T-cell (primary cell): ENCODE measurements around the gene PRRG1. TPM values are rescaled to one million over a fixed set of nuclear protein-coding genes. Genes with fewer than 3 reads are reported as not detected.
"Not testable (repeated sequence)": the region's sequence is repeated elsewhere in the genome, so short reads cannot be mapped to it uniquely, and the experiment has no call there.

Source experiments
- ATAC-seq, 4 experiments: fragments of 200-7000 bp in 3 of 4; fragments of 150-1000 bp in 1 of 4; cut with Tn5 transposase; replicated peaks in 1 of 4; 1 replicate in 3 of 4; 2 replicates in 1 of 4; pipeline ENCODE4 v1.10.0; 2021; ENCODE audit warnings: moderate library complexity in 3 of 4, mild to moderate bottlenecking in 2 of 4, moderate number of reproducible peaks in 1 of 4
- CTCF ChIA-PET, 2 donors: fragments of 300-600 bp; sonication (Branson Sonifier 250); formaldehyde crosslinking; loops; one replicate each; lab custom pipeline; 2022; ENCODE audit warnings: antibody characterized with exemption in 2 of 2; lab: Charles Lee
- POLR2A ChIA-PET, 2 donors: fragments of 300-600 bp; sonication (Branson Sonifier 250); formaldehyde crosslinking; loops; one replicate each; lab custom pipeline; 2022; ENCODE audit warnings: antibody characterized with exemption in 2 of 2; lab: Charles Lee
- DNase-seq, 35 experiments: peaks; one replicate each; pipeline versions ENCODE4 v3.0.0 to v3.0.0-alpha.2; 2013 to 2023
- H3K27ac ChIP-seq: one replicate; pipeline ENCODE4 v1.5.1; 2013; ENCODE audit warnings: low read length
- H3K27me3 ChIP-seq, 2 experiments: replicated peaks in 1 of 2; 1 replicate in 1 of 2; 2 replicates in 1 of 2; pipeline versions ENCODE4 v1.6.1 to v1.7.0; 2013; ENCODE audit warnings: low read length in 1 of 2, mixed read lengths in 1 of 2; ENCODE audit not compliant: control insufficient read depth in 2 of 2, insufficient read depth in 2 of 2; ENCODE audit errors: extremely low read depth in 1 of 2
- H3K36me3 ChIP-seq, 2 donors: 1 replicate in 1 of 2; 2 replicates in 1 of 2; pipeline versions ENCODE4 v1.6.1 to v1.7.0; 2013; ENCODE audit warnings: low read length in 1 of 2; ENCODE audit not compliant: control insufficient read depth in 2 of 2, insufficient read depth in 1 of 2; ENCODE audit errors: extremely low read depth in 1 of 2
- H3K4me1 ChIP-seq, 2 experiments: 1 replicate in 1 of 2; 2 replicates in 1 of 2; pipeline versions ENCODE4 v1.6.1 to v1.7.0; 2013; ENCODE audit warnings: low read length in 2 of 2, mixed read lengths in 1 of 2; ENCODE audit not compliant: insufficient read depth in 2 of 2, control insufficient read depth in 1 of 2; ENCODE audit errors: extremely low read depth in 1 of 2
- H3K4me3 ChIP-seq, 2 donors: 1 replicate in 1 of 2; 2 replicates in 1 of 2; pipeline versions ENCODE4 v1.5.1 to v1.7.0; 2013; ENCODE audit warnings: mild to moderate bottlenecking in 2 of 2, low read length in 1 of 2, moderate library complexity in 1 of 2; ENCODE audit not compliant: control insufficient read depth in 1 of 2; ENCODE audit errors: extremely low read depth in 1 of 2
- H3K9me3 ChIP-seq: 2 replicates; pipeline ENCODE4 v1.7.0; 2013
- H3K27ac Mint-ChIP-seq, 2 donors: one replicate each; pipeline ENCODE4 v1.8.0; 2020 to 2021; ENCODE audit warnings: mild to moderate bottlenecking in 2 of 2, mixed read lengths in 2 of 2
- H3K27me3 Mint-ChIP-seq, 2 donors: one replicate each; pipeline ENCODE4 v1.8.0; 2021 to 2022; ENCODE audit warnings: mixed read lengths in 2 of 2
- H3K36me3 Mint-ChIP-seq: one replicate; pipeline ENCODE4 v1.8.0; 2021; ENCODE audit warnings: mixed read lengths
- H3K4me1 Mint-ChIP-seq, 3 donors: one replicate each; pipeline ENCODE4 v1.8.0; 2020 to 2022; ENCODE audit warnings: mixed read lengths in 3 of 3, mild to moderate bottlenecking in 1 of 3
- H3K4me3 Mint-ChIP-seq, 3 donors: one replicate each; pipeline ENCODE4 v1.8.0; 2020 to 2022; ENCODE audit warnings: mild to moderate bottlenecking in 3 of 3, mixed read lengths in 3 of 3, moderate library complexity in 3 of 3
- H3K9me3 Mint-ChIP-seq, 3 donors: one replicate each; pipeline ENCODE4 v1.8.0; 2020 to 2022; ENCODE audit warnings: mixed read lengths in 3 of 3
- WGBS: methylation state at CpG from one replicate; pipeline ENCODE4 v1.1.5; 2013; ENCODE audit warnings: missing lambda C conversion rate; ENCODE audit not compliant: insufficient coverage; 5-methylcytosine and 5-hydroxymethylcytosine counted together
- total RNA-seq, 35 experiments: library from RNA in 6 of 35; stranded (reverse) in 6 of 35; fragments of 120-200 nt in 1 of 35; gene quantifications; one replicate each; pipeline versions ENCODE4 v1.2.1 to v1.2.4 and lab custom pipeline; 2013 to 2026

The PRRG1 gene
- total RNA-seq, 5 donors from 2014 or later (not counting 1 experiment from before 2014, with no cell fraction given) = 0.12 to 0.16 TPM; not detected in 3

GRCh38 chrX:37454537-37455285, 105.5 kb downstream of the PRRG1 start:
- H3K4me1 ChIP-seq = no peaks in the 10 kb centered on the region
- H3K4me3 ChIP-seq = no peak overlapping the region
- DNase-seq (no peak), ATAC-seq (no peak)
- POLR2A ChIA-PET = no interaction called here
- Mint-ChIP-seq H3K36me3 (no peaks in the 10 kb centered on the region), H3K4me3 (no peak overlapping the region), H3K9me3 (no peaks in the 10 kb centered on the region), H3K4me1 (no peaks in the 10 kb centered on the region), H3K27me3 (peaks cover 3 to 10% of the 10 kb centered on the region in 2 donors), H3K27ac (no peak overlapping the region)
- H3K9me3 ChIP-seq = no peaks in the 10 kb centered on the region
- WGBS = no CpG with 5 or more reads among the region's 2 CpGs
- CTCF ChIA-PET = no interaction called here
- H3K36me3 ChIP-seq = no peaks in the 10 kb centered on the region
- no peak overlapping the region for H3K27ac ChIP-seq
- no peaks in the 10 kb centered on the region for H3K27me3 ChIP-seq

- Histone ChIP-seq H3K4me3 (no peak overlapping the region), H3K9me3 (no peaks in the 10 kb centered on the region), H3K27ac (no peak overlapping the region), H3K36me3 (no peaks in the 10 kb centered on the region), H3K27me3 (no peaks in the 10 kb centered on the region), H3K4me1 (no peaks in the 10 kb centered on the region)
- no peaks in the 10 kb centered on the region for H3K4me1 Mint-ChIP-seq
- POLR2A ChIA-PET = no interaction called here
- H3K9me3 Mint-ChIP-seq = peaks cover 0 to 3% (median 2%) of the 10 kb centered on the region in 3 donors
- H3K27me3 Mint-ChIP-seq = peaks cover 4 to 17% of the 10 kb centered on the region in 2 donors
- no CpG with 5 or more reads among the region's 1 CpG for WGBS
- CTCF ChIA-PET = no interaction called here
- H3K36me3 Mint-ChIP-seq = no peaks in the 10 kb centered on the region
- H3K4me3 Mint-ChIP-seq = no peak overlapping the region
- no peak overlapping the region for H3K27ac Mint-ChIP-seq
- ATAC-seq (no peak), DNase-seq (no peak)
Observed at GRCh38 chrX:37455381-37455780, 106.2 kb downstream of the PRRG1 start.

- POLR2A ChIA-PET, CTCF ChIA-PET, H3K9me3 ChIP-seq, H3K36me3 ChIP-seq, H3K27me3 ChIP-seq, H3K27ac Mint-ChIP-seq, ATAC-seq, DNase-seq, H3K4me3 Mint-ChIP-seq, H3K27ac ChIP-seq, H3K9me3 Mint-ChIP-seq, H3K4me1 Mint-ChIP-seq, H3K36me3 Mint-ChIP-seq, H3K4me1 ChIP-seq, H3K4me3 ChIP-seq: not testable (repeated sequence)
- H3K27me3 Mint-ChIP-seq = peaks cover 7 to 19% of the 10 kb centered on the region in 2 donors
- 100% methylated on average over 1 of the region's 5 CpGs for WGBS
Observed at GRCh38 chrX:37460285-37460684, 111.1 kb downstream of the PRRG1 start.

GRCh38 chrX:37462346-37462745, 113.2 kb downstream of the PRRG1 start:
- Histone ChIP-seq H3K4me1 (no peaks in the 10 kb centered on the region), H3K4me3 (no peak overlapping the region), H3K27me3 (no peaks in the 10 kb centered on the region), H3K9me3 (no peaks in the 10 kb centered on the region), H3K27ac (no peak overlapping the region), H3K36me3 (no peaks in the 10 kb centered on the region)
- no CpG with 5 or more reads among the region's 2 CpGs for WGBS
- Mint-ChIP-seq H3K4me3 (no peak overlapping the region), H3K36me3 (no peaks in the 10 kb centered on the region), H3K4me1 (no peaks in the 10 kb centered on the region), H3K9me3 (peaks cover 0 to 3% (median 3%) of the 10 kb centered on the region in 3 donors), H3K27me3 (peaks cover 7 to 25% of the 10 kb centered on the region in 2 donors), H3K27ac (no peak overlapping the region)
- POLR2A ChIA-PET = no interaction called here
- ATAC-seq (no peak), DNase-seq (no peak)
- CTCF ChIA-PET = no interaction called here

DNA sequence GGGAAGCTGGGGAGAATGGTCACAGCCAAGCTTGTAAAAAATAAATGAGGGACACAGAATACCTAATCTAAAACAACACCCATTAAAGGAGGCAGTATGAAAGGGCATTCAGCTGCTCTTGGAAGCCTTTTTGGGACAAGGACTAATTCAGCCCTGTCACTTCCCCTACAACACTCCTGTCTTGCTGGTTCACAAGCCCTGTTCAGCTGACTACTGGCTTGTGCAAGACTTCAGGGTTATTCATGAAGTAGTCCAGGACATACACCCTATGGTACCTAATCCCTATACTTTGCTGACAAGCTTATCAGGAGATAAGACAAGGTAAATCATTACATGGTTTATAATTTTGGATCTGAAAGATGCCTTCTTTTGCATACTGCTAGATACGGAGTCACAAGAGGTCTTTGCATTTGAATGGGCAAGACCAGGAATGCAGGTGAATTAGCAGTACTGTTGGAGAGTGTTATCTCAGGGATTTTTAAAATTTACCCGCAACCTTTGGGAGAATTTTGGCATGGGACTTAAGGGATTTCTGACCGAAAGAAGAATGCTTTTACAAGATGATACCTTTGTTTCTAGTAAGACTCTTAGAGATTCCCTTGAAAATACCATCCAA, 119.1 kb downstream of the PRRG1 start:
- H3K9me3 Mint-ChIP-seq = no peaks in the 10 kb centered on the region
- CTCF ChIA-PET = no interaction called here

DNA sequence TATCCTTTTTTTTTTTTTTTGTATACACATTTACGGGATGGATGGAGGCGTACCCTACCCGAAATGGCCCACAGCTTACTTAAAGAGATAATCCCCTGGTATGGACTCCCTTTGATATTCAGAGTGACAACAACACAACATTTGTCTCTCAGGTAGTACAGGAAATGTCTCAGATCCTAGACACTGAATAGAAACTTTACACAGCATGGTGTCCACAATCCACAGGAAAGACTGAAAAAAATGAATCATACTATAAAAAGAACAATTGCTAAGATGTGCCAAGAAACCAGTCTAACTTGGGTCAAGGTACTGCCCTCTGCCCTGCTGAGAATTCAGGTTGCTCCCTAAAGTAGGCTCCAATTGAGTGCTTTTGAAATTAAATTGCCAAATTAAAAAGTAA, 121.5 kb downstream of the PRRG1 start:
- no peaks in the 10 kb centered on the region for H3K4me1 Mint-ChIP-seq
- H3K36me3 Mint-ChIP-seq = no peaks in the 10 kb centered on the region
- ChIA-PET CTCF (no interaction called here), POLR2A (no interaction called here)
- WGBS = no CpG with 5 or more reads among the region's 3 CpGs
- H3K27me3 ChIP-seq = no peaks in the 10 kb centered on the region
- no peaks in the 10 kb centered on the region for H3K9me3 Mint-ChIP-seq
- H3K9me3 ChIP-seq = no peaks in the 10 kb centered on the region
- H3K36me3 ChIP-seq = no peaks in the 10 kb centered on the region
- ATAC-seq (no peak), DNase-seq (no peak)
- H3K27ac Mint-ChIP-seq = no peak overlapping the region
- H3K4me3 Mint-ChIP-seq = no peak overlapping the region
- no peak overlapping the region for H3K27ac ChIP-seq
- no peak overlapping the region for H3K4me3 ChIP-seq
- peaks cover 0 to 16% of the 10 kb centered on the region in 2 donors for H3K27me3 Mint-ChIP-seq
- H3K4me1 ChIP-seq = no peaks in the 10 kb centered on the region

More for the DNA sequence above, 119.1 kb downstream of the PRRG1 start:
- no peak overlapping the region for H3K27ac Mint-ChIP-seq
- no peaks in the 10 kb centered on the region for H3K36me3 Mint-ChIP-seq
- no peaks in the 10 kb centered on the region for H3K4me1 Mint-ChIP-seq
- Histone ChIP-seq H3K4me3 (no peak overlapping the region), H3K36me3 (no peaks in the 10 kb centered on the region), H3K4me1 (no peaks in the 10 kb centered on the region), H3K27me3 (no peaks in the 10 kb centered on the region), H3K9me3 (no peaks in the 10 kb centered on the region), H3K27ac (no peak overlapping the region)
- DNase-seq (no peak), ATAC-seq (no peak)
- no CpG with 5 or more reads among the region's 3 CpGs for WGBS
- POLR2A ChIA-PET = no interaction called here
- no peak overlapping the region for H3K4me3 Mint-ChIP-seq
- H3K27me3 Mint-ChIP-seq = peaks cover 0 to 15% of the 10 kb centered on the region in 2 donors
